Lung (tissue), 12 donors: Measurements from ENCODE around the gene CCDC6. TPM values are rescaled to one million over a fixed set of nuclear protein-coding genes. Genes with fewer than 3 reads are reported as not detected.
"Not testable (repeated sequence)": the region's sequence is repeated elsewhere in the genome, so short reads cannot be mapped to it uniquely, and the experiment has no call there.

ENCODE experiments used
- ATAC-seq: fragments of 200-7000 bp; cut with Tn5 transposase; one replicate; pipeline ENCODE4 v1.9.1; 2020; ENCODE audit warnings: moderate number of reproducible peaks; ENCODE audit not compliant: insufficient read depth, low FRiP score
- DNase-seq, 3 donors: peaks; one replicate each; pipeline ENCODE4 v3.0.0-alpha.2; 2013 to 2017
- H3K27ac ChIP-seq, 2 donors: one replicate each; pipeline ENCODE4 v1.5.1; 2013; ENCODE audit warnings: mild to moderate bottlenecking in 2 of 2, moderate library complexity in 2 of 2, control low read depth in 1 of 2, inconsistent platforms in 1 of 2, low read depth in 1 of 2, low read length in 1 of 2
- H3K27me3 ChIP-seq, 3 donors: one replicate each; pipeline ENCODE4 v1.5.1; 2013; ENCODE audit warnings: low read length in 2 of 3; ENCODE audit not compliant: control insufficient read depth in 3 of 3, insufficient read depth in 3 of 3
- H3K36me3 ChIP-seq, 4 donors: one replicate each; pipeline ENCODE4 v1.5.1; 2013; ENCODE audit warnings: low read length in 4 of 4, mild to moderate bottlenecking in 1 of 4, moderate library complexity in 1 of 4; ENCODE audit not compliant: control insufficient read depth in 4 of 4, insufficient read depth in 4 of 4
- H3K4me1 ChIP-seq, 5 donors: one replicate each; pipeline ENCODE4 v1.5.1; 2013; ENCODE audit warnings: low read length in 5 of 5, mild to moderate bottlenecking in 2 of 5, moderate library complexity in 1 of 5; ENCODE audit not compliant: control insufficient read depth in 5 of 5, insufficient read depth in 5 of 5
- H3K4me3 ChIP-seq: one replicate; pipeline ENCODE4 v1.5.1; 2013; ENCODE audit warnings: mild to moderate bottlenecking, control low read depth, moderate library complexity
- H3K9ac ChIP-seq, 2 donors: one replicate each; pipeline ENCODE4 v1.5.1; 2013; ENCODE audit warnings: low read length in 2 of 2, control low read depth in 1 of 2; ENCODE audit not compliant: insufficient read depth in 1 of 2
- H3K9me3 ChIP-seq, 4 donors: one replicate each; pipeline ENCODE4 v1.5.1; 2013; ENCODE audit warnings: low read length in 3 of 4, mild to moderate bottlenecking in 1 of 4, moderate library complexity in 1 of 4; ENCODE audit not compliant: control insufficient read depth in 4 of 4, insufficient read depth in 3 of 4
- CTCF ChIP-seq: IDR thresholded peaks from 2 replicates; pipeline ENCODE4 v1.5.1; 2012; ENCODE audit warnings: mild to moderate bottlenecking; ENCODE audit errors: control extremely low read depth, extremely low read depth
- WGBS, 2 donors: extraction: QIAGEN DNeasy Blood & Tissue Kit; methylation state at CpG; one replicate each; pipeline ENCODE4 v1.1.7; 2013; 5-methylcytosine and 5-hydroxymethylcytosine counted together
- polyA plus RNA-seq, 2 donors: library from polyadenylated mRNA; stranded (reverse); fragments of 200-250 nt; gene quantifications; one replicate each; pipeline ENCODE4 v1.2.1, GENCODE V29; 2013
- total RNA-seq, 2 donors: library from RNA; depleted of rRNA in 1 of 2; stranded (reverse); fragments of >200 nt in 1 of 2; gene quantifications; one replicate each; pipeline ENCODE4 v1.2.1, GENCODE V29; 2014 to 2021
- donor health status: control.
- donor health status: control.
- donor health status: Bipolar disorder and iron deficiency.
- donor health status: healthy.
- donor health status: DM: yes; HTN: yes; CAD: no.

CCDC6 gene
- total and polyA plus RNA-seq, 4 donors = 13.2 to 77.2 (median 28.1) TPM

DNA sequence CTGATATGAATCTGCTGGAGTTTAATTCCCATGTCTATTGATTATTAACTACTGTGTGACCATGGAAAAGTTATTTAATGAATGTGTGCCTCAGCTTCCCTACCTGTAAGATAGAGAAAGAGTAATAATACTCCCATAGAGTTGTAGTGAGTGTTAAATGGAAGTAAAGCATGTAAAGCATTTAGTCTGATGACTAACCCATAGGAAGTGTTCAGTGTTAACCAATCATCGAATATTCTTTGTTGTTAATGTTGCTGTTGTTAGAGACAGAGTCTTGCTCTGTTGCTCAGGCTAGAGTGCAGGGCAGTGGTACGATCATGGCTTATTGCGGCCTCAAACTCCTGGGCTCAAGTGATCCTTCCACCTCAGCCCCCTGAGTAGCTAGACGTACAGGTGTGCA lies 36.2 kb upstream of the CCDC6 start:
- no peak for ATAC-seq
- Histone ChIP-seq H3K27me3 (no peaks in the 10 kb centered on the region), H3K9ac (no peak overlapping the region), H3K27ac (no peak overlapping the region), H3K4me3 (no peak overlapping the region), H3K36me3 (no peaks in the 10 kb centered on the region), H3K4me1 (no peaks in the 10 kb centered on the region), H3K9me3 (no peaks in the 10 kb centered on the region)
- no peak for TF ChIP-seq CTCF
- 93 to 95% methylated on average over 4 of the region's 4 CpGs for WGBS, 2 donors
- no peak for DNase-seq

- 67 to 77% methylated on average over 1 of the region's 1 CpG for WGBS, 2 donors
- no peaks in the 10 kb centered on the region for H3K4me1 ChIP-seq
- no peaks in the 10 kb centered on the region for H3K27me3 ChIP-seq
- no peak for ATAC-seq
- no peak for DNase-seq
- no peak overlapping the region for H3K4me3 ChIP-seq
- no peak overlapping the region for H3K27ac ChIP-seq
- H3K36me3 ChIP-seq = no peaks in the 10 kb centered on the region
- no peak overlapping the region for H3K9ac ChIP-seq
- no peak for TF ChIP-seq CTCF
- H3K9me3 ChIP-seq = no peaks in the 10 kb centered on the region
Observed at GRCh38 chr10:59937720-59938119, 31.4 kb upstream of the CCDC6 start.

DNA sequence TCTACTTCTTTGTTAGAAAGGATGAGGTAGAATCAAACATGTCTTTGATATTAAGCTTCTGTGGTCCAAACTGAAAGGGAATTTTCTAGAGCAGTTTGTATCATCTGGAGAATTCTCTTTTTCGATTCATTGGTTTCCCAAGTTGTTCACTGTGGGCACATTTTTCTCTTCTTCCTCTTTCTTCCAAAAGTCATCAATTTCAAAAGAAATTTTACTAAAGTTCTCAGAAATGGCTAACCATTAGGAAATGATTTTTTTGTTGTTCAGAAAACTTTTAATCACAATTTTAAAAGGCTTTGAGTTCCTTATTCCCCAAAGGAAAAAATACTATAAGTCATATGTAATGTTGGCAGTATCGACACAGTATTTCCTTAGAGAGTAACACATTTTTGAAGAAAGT lies 28.3 kb upstream of the CCDC6 start:
- no peak for DNase-seq
- H3K9ac ChIP-seq = no peak overlapping the region
- H3K4me3 ChIP-seq = no peak overlapping the region
- peaks cover 0 to 4% (median 0%) of the 10 kb centered on the region in 4 donors for H3K9me3 ChIP-seq
- no peaks in the 10 kb centered on the region for H3K4me1 ChIP-seq
- ATAC-seq = no peak
- no peaks in the 10 kb centered on the region for H3K27me3 ChIP-seq
- TF ChIP-seq CTCF = no peak
- no peak overlapping the region for H3K27ac ChIP-seq
- 28 to 62% methylated on average over 2 of the region's 2 CpGs for WGBS, 2 donors
- H3K36me3 ChIP-seq = no peaks in the 10 kb centered on the region

- not testable (repeated sequence) for ATAC-seq, DNase-seq, H3K27me3 ChIP-seq, H3K27ac ChIP-seq, H3K9me3 ChIP-seq, H3K4me1 ChIP-seq, H3K4me3 ChIP-seq, H3K9ac ChIP-seq, H3K36me3 ChIP-seq
- 92 to 95% methylated on average over 5 of the region's 5 CpGs for WGBS, 2 donors
Observed at GRCh38 chr10:59930788-59931521, 24.6 kb upstream of the CCDC6 start.
